ENCODE results near the gene PTGDR2. TPM values are rescaled to one million over a fixed set of nuclear protein-coding genes. Genes with fewer than 3 reads are reported as not detected.

PTGDR2 gene
- total RNA-seq, 1 experiment from 2014 or later, result 0.07 TPM

DNA sequence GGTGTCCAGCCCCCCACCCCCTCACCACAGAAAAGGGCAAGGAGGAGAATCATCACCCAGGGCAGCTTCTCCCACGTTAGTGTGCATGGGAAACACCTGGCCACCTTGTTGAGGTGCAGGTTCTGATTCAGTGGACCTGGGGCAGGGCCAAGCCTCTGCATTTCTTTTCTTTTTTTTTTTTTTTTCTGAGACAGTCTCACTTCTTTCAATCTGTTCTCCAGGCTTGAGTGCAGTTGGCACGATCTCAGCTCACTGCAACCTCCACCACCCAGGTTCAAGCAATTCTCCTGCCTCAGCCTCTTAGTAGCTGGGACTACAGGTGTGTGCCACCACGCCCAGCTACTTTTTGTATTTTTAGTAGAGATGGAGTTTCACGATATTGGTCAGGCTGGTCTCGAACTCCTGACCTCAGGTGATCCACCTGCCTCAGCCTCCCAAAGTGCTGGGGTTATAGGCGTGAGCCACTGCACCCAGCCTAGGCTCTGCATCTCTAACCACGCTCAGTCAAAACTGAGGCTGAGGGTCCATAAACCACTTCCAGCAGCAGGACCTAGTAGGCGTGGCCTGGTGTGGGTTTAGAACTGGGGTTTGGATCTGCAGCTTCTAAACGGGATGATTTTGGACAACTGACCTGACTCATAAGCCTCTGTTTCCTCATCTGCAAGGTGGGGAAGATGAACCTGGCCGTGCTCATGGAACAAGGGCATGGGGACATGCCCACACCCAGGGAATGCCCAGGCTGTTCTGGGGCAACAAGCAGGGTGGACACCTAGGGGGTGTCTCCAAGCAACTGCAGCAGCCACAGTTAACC, 12.3 kb upstream of the PTGDR2 start:
- ATAC-seq (no peak), DNase-seq (ENCODE audit: low spot score) (no peak)
- Mint-ChIP-seq H3K4me1 (peaks cover 2% of the 10 kb centered on the region), H3K9me3 (no peaks in the 10 kb centered on the region), H3K27ac (no peak overlapping the region), H3K27me3 (ENCODE audit: low read depth) (no peaks in the 10 kb centered on the region), H3K36me3 (no peaks in the 10 kb centered on the region), H3K4me3 (no peak overlapping the region)
- TF ChIP-seq SMAD4 (CRISPR knock-in tag; IDR thresholded peaks at IDR 0.05) (no peak), SMAD3 (CRISPR knock-in tag; IDR thresholded peaks at IDR 0.05; ENCODE audit: borderline replicate concordance) (no peak), RELA (CRISPR knock-in tag; IDR thresholded peaks at IDR 0.05; ENCODE audit: borderline replicate concordance) (no peak), FOXJ3 (CRISPR knock-in tag; IDR thresholded peaks at IDR 0.05; ENCODE audit: borderline replicate concordance) (no peak), ELF4 (CRISPR knock-in tag; IDR thresholded peaks at IDR 0.05; ENCODE audit: low read depth) (no peak), NFYB (CRISPR knock-in tag; conservative IDR thresholded peaks at IDR 0.05; ENCODE audit: low read depth) (no peak), ZNF121 (CRISPR knock-in tag; IDR thresholded peaks at IDR 0.05) (no peak), GABPB1 (CRISPR knock-in tag; IDR thresholded peaks at IDR 0.05) (no peak), ZBTB21 (CRISPR knock-in tag; IDR thresholded peaks at IDR 0.05; ENCODE audit: borderline replicate concordance) (no peak)
- TF ChIP-seq, protein P1, sequence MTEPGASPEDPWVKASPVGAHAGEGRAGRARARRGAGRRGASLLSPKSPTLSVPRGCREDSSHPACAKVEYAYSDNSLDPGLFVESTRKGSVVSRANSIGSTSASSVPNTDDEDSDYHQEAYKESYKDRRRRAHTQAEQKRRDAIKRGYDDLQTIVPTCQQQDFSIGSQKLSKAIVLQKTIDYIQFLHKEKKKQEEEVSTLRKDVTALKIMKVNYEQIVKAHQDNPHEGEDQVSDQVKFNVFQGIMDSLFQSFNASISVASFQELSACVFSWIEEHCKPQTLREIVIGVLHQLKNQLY (CRISPR knock-in tag; IDR thresholded peaks at IDR 0.05), result no peak
- TF ChIP-seq, protein P2, sequence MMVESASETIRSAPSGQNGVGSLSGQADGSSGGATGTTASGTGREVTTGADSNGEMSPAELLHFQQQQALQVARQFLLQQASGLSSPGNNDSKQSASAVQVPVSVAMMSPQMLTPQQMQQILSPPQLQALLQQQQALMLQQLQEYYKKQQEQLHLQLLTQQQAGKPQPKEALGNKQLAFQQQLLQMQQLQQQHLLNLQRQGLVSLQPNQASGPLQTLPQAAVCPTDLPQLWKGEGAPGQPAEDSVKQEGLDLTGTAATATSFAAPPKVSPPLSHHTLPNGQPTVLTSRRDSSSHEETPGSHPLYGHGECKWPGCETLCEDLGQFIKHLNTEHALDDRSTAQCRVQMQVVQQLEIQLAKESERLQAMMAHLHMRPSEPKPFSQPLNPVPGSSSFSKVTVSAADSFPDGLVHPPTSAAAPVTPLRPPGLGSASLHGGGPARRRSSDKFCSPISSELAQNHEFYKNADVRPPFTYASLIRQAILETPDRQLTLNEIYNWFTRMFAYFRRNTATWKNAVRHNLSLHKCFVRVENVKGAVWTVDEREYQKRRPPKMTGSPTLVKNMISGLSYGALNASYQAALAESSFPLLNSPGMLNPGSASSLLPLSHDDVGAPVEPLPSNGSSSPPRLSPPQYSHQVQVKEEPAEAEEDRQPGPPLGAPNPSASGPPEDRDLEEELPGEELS (CRISPR knock-in tag; IDR thresholded peaks at IDR 0.05), result no peak
- TF ChIP-seq, protein P3, sequence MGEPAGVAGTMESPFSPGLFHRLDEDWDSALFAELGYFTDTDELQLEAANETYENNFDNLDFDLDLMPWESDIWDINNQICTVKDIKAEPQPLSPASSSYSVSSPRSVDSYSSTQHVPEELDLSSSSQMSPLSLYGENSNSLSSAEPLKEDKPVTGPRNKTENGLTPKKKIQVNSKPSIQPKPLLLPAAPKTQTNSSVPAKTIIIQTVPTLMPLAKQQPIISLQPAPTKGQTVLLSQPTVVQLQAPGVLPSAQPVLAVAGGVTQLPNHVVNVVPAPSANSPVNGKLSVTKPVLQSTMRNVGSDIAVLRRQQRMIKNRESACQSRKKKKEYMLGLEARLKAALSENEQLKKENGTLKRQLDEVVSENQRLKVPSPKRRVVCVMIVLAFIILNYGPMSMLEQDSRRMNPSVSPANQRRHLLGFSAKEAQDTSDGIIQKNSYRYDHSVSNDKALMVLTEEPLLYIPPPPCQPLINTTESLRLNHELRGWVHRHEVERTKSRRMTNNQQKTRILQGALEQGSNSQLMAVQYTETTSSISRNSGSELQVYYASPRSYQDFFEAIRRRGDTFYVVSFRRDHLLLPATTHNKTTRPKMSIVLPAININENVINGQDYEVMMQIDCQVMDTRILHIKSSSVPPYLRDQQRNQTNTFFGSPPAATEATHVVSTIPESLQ (CRISPR knock-in tag; IDR thresholded peaks at IDR 0.05), result no peak
- TF ChIP-seq, protein P4, sequence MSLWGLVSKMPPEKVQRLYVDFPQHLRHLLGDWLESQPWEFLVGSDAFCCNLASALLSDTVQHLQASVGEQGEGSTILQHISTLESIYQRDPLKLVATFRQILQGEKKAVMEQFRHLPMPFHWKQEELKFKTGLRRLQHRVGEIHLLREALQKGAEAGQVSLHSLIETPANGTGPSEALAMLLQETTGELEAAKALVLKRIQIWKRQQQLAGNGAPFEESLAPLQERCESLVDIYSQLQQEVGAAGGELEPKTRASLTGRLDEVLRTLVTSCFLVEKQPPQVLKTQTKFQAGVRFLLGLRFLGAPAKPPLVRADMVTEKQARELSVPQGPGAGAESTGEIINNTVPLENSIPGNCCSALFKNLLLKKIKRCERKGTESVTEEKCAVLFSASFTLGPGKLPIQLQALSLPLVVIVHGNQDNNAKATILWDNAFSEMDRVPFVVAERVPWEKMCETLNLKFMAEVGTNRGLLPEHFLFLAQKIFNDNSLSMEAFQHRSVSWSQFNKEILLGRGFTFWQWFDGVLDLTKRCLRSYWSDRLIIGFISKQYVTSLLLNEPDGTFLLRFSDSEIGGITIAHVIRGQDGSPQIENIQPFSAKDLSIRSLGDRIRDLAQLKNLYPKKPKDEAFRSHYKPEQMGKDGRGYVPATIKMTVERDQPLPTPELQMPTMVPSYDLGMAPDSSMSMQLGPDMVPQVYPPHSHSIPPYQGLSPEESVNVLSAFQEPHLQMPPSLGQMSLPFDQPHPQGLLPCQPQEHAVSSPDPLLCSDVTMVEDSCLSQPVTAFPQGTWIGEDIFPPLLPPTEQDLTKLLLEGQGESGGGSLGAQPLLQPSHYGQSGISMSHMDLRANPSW (CRISPR knock-in tag; conservative IDR thresholded peaks at IDR 0.05; ENCODE audit: low read depth), result no peak
- TF ChIP-seq, protein P5, sequence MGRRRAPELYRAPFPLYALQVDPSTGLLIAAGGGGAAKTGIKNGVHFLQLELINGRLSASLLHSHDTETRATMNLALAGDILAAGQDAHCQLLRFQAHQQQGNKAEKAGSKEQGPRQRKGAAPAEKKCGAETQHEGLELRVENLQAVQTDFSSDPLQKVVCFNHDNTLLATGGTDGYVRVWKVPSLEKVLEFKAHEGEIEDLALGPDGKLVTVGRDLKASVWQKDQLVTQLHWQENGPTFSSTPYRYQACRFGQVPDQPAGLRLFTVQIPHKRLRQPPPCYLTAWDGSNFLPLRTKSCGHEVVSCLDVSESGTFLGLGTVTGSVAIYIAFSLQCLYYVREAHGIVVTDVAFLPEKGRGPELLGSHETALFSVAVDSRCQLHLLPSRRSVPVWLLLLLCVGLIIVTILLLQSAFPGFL (CRISPR knock-in tag; IDR thresholded peaks at IDR 0.05; ENCODE audit: borderline replicate concordance), result no peak
- TF ChIP-seq, protein P6, sequence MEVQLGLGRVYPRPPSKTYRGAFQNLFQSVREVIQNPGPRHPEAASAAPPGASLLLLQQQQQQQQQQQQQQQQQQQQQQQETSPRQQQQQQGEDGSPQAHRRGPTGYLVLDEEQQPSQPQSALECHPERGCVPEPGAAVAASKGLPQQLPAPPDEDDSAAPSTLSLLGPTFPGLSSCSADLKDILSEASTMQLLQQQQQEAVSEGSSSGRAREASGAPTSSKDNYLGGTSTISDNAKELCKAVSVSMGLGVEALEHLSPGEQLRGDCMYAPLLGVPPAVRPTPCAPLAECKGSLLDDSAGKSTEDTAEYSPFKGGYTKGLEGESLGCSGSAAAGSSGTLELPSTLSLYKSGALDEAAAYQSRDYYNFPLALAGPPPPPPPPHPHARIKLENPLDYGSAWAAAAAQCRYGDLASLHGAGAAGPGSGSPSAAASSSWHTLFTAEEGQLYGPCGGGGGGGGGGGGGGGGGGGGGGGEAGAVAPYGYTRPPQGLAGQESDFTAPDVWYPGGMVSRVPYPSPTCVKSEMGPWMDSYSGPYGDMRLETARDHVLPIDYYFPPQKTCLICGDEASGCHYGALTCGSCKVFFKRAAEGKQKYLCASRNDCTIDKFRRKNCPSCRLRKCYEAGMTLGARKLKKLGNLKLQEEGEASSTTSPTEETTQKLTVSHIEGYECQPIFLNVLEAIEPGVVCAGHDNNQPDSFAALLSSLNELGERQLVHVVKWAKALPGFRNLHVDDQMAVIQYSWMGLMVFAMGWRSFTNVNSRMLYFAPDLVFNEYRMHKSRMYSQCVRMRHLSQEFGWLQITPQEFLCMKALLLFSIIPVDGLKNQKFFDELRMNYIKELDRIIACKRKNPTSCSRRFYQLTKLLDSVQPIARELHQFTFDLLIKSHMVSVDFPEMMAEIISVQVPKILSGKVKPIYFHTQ (CRISPR knock-in tag; IDR thresholded peaks at IDR 0.05), result no peak
- TF ChIP-seq, protein P7, sequence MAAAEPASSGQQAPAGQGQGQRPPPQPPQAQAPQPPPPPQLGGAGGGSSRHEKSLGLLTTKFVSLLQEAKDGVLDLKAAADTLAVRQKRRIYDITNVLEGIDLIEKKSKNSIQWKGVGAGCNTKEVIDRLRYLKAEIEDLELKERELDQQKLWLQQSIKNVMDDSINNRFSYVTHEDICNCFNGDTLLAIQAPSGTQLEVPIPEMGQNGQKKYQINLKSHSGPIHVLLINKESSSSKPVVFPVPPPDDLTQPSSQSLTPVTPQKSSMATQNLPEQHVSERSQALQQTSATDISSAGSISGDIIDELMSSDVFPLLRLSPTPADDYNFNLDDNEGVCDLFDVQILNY (CRISPR knock-in tag; IDR thresholded peaks at IDR 0.05), result no peak
- TF ChIP-seq, protein P8, sequence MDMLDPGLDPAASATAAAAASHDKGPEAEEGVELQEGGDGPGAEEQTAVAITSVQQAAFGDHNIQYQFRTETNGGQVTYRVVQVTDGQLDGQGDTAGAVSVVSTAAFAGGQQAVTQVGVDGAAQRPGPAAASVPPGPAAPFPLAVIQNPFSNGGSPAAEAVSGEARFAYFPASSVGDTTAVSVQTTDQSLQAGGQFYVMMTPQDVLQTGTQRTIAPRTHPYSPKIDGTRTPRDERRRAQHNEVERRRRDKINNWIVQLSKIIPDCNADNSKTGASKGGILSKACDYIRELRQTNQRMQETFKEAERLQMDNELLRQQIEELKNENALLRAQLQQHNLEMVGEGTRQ (CRISPR knock-in tag; IDR thresholded peaks at IDR 0.05), result no peak
- ChIA-PET CTCF (interaction anchor here (0.5 to 7.9 kb wide), 4 partner anchors 13 to 161 kb away, joined by 4 to 44 read pairs (median 10); partner anchors contain the start of gene PTGDR2), POLR2A (interaction anchor here (0.6 to 0.7 kb wide), 3 partner anchors 69 to 907 kb away, joined by 4 read pairs; no protein-coding TSS in a partner anchor)
